SK-N-SH (cell line): ENCODE measurements around the gene SCYGR3. TPM values are rescaled to one million over a fixed set of nuclear protein-coding genes. Genes with fewer than 3 reads are reported as not detected.

Experiments used
- CTCF ChIA-PET: fragments of 300-600, 350-600 bp; formaldehyde crosslinking; extraction: SDS; loops from one replicate; lab custom pipeline; 2021; lab: Yijun Ruan, JAX
- POLR2A ChIA-PET: fragments of 350-600 bp; sonication (Branson Sonifier 250); formaldehyde crosslinking; extraction: SDS; loops from one replicate; lab custom pipeline; 2020; ENCODE audit warnings: antibody characterized with exemption, inconsistent platforms; lab: Yijun Ruan, JAX
- DNase-seq: peaks from one replicate; pipeline ENCODE4 v3.0.0; 2012
- H2AFZ ChIP-seq: fragments of 200-600 bp; sonication (generic); 2 replicates; pipeline ENCODE4 v1.8.1; 2016; ENCODE audit warnings: antibody characterized with exemption, mild to moderate bottlenecking, low read depth
- H3F3A ChIP-seq: fragments of 200-600 bp; sonication (generic); replicated peaks from 2 replicates; pipeline ENCODE3; 2016; ENCODE audit warnings: antibody characterized with exemption, mild to moderate bottlenecking; ENCODE audit not compliant: insufficient read depth
- H3K27ac ChIP-seq, 2 experiments: fragments of 200-500 bp in 1 of 2; fragments of 200-600 bp in 1 of 2; sonication (Bioruptor generic) in 1 of 2; sonication (generic), shearing (Covaris generic) in 1 of 2; 2 replicates each; pipeline versions ENCODE4 v1.5.1 to v1.6.1; 2014 to 2016; ENCODE audit warnings: low read depth in 2 of 2, inconsistent platforms in 1 of 2, low read length in 1 of 2, mild to moderate bottlenecking in 1 of 2, mixed read lengths in 1 of 2
- H3K27me3 ChIP-seq: fragments of 200-600 bp; sonication (generic), shearing (Covaris generic); 2 replicates; pipeline ENCODE4 v1.6.1; 2016; ENCODE audit warnings: mixed run types; ENCODE audit not compliant: insufficient read depth
- H3K36me3 ChIP-seq, 2 experiments: fragments of 200-500 bp in 1 of 2; fragments of 200-600 bp in 1 of 2; sonication (Bioruptor generic) in 1 of 2; sonication (generic) in 1 of 2; replicated peaks in 1 of 2; 2 replicates each; pipeline versions ENCODE3 to v1.5.1; 2014 to 2016; ENCODE audit warnings: low read length in 1 of 2, mild to moderate bottlenecking in 1 of 2; ENCODE audit not compliant: insufficient read depth in 2 of 2, control insufficient read depth in 1 of 2
- H3K4me1 ChIP-seq, 2 experiments: fragments of 200-500 bp in 1 of 2; fragments of 200-600 bp in 1 of 2; sonication (Bioruptor generic) in 1 of 2; sonication (generic), shearing (Covaris generic) in 1 of 2; 2 replicates each; pipeline versions ENCODE4 v1.5.1 to v1.6.1; 2014 to 2016; ENCODE audit warnings: low read depth in 1 of 2, low read length in 1 of 2, mixed run types in 1 of 2; ENCODE audit not compliant: insufficient read depth in 2 of 2, control insufficient read depth in 1 of 2
- H3K4me2 ChIP-seq: fragments of 200-600 bp; sonication (generic), shearing (Covaris generic); 2 replicates; pipeline ENCODE4 v1.6.1; 2017; ENCODE audit warnings: mixed run types
- H3K4me3 ChIP-seq, 2 experiments: fragments of 200-500 bp in 1 of 2; fragments of 200-600 bp in 1 of 2; sonication (Bioruptor generic) in 1 of 2; sonication (generic), shearing (Covaris generic) in 1 of 2; 2 replicates each; pipeline versions ENCODE4 v1.5.1 to v1.8.1; 2014 to 2016; ENCODE audit warnings: low read depth in 2 of 2, inconsistent platforms in 1 of 2, low read length in 1 of 2, mild to moderate bottlenecking in 1 of 2, mixed read lengths in 1 of 2, moderate library complexity in 1 of 2
- H3K79me2 ChIP-seq: fragments of 200-600 bp; sonication (generic); 2 replicates; pipeline ENCODE4 v1.8.1; 2017; ENCODE audit warnings: mild to moderate bottlenecking; ENCODE audit not compliant: insufficient read depth
- H3K9ac ChIP-seq: fragments of 200-600 bp; sonication (generic); 2 replicates; pipeline ENCODE4 v1.6.1; 2017; ENCODE audit warnings: mixed run types
- H3K9me2 ChIP-seq: fragments of 200-600 bp; sonication (generic); 2 replicates; pipeline ENCODE4 v1.6.1; 2017; ENCODE audit warnings: mixed run types
- H3K9me3 ChIP-seq: fragments of 200-600 bp; sonication (generic); 2 replicates; pipeline ENCODE4 v1.6.1; 2017; ENCODE audit warnings: mixed run types, mild to moderate bottlenecking, moderate library complexity
- H4K20me1 ChIP-seq: fragments of 200-600 bp; sonication (generic); 2 replicates; pipeline ENCODE4 v1.6.1; 2017; ENCODE audit warnings: mild to moderate bottlenecking, mixed run types; ENCODE audit not compliant: insufficient read depth
- CHD2 ChIP-seq: fragments of 150-350 bp; IDR thresholded peaks from 2 replicates; pipeline ENCODE4 v1.6.1; 2018; ENCODE audit warnings: low read length; ENCODE audit not compliant: partially characterized antibody
- EZH2phosphoT487 ChIP-seq: fragments of 200-600 bp; sonication (generic); IDR thresholded peaks from 2 replicates; pipeline ENCODE4 v1.6.1; 2017; ENCODE audit warnings: low read depth, mixed run types, mild to moderate bottlenecking, antibody characterized with exemption, moderate library complexity, borderline replicate concordance
- FOSL2 ChIP-seq: IDR thresholded peaks from 2 replicates; pipeline ENCODE4 v1.4.0; 2012; ENCODE audit warnings: low read depth, mild to moderate bottlenecking, moderate library complexity, borderline replicate concordance
- MEF2A ChIP-seq: IDR thresholded peaks from 2 replicates; pipeline ENCODE4 v1.4.0; 2012; ENCODE audit warnings: low read depth, borderline replicate concordance
- PBX3 ChIP-seq: IDR thresholded peaks from 2 replicates; pipeline ENCODE4; 2012
- RCOR1 ChIP-seq: fragments of 150-350 bp; IDR thresholded peaks from 2 replicates; pipeline ENCODE4 v1.6.1; 2017; ENCODE audit warnings: antibody characterized with exemption, low read length
- REST ChIP-seq: IDR thresholded peaks from 2 replicates; pipeline ENCODE4 v1.6.1; 2012; ENCODE audit warnings: mild to moderate bottlenecking, low read depth, low read length, moderate library complexity
- RFX5 ChIP-seq: IDR thresholded peaks from 2 replicates; pipeline ENCODE4 v1.6.1; 2012; ENCODE audit warnings: mild to moderate bottlenecking, improper control_type of control experiment, low read length
- SIN3A ChIP-seq: IDR thresholded peaks from 2 replicates; pipeline ENCODE4 v1.6.1; 2012; ENCODE audit warnings: low read depth, mild to moderate bottlenecking, low read length, moderate library complexity, borderline replicate concordance
- TCF12 ChIP-seq: IDR thresholded peaks from 2 replicates; pipeline ENCODE4 v1.4.0; 2012
- TEAD4 ChIP-seq: IDR thresholded peaks from 2 replicates; pipeline ENCODE4 v1.4.0; 2012; ENCODE audit warnings: mild to moderate bottlenecking, borderline replicate concordance; ENCODE audit not compliant: insufficient read depth
- YY1 ChIP-seq: IDR thresholded peaks from 2 replicates; pipeline ENCODE4 v1.4.0; 2012; ENCODE audit warnings: low read depth, mild to moderate bottlenecking
- ZBTB33 ChIP-seq: IDR thresholded peaks from 2 replicates; pipeline ENCODE4 v1.4.0; 2012; ENCODE audit warnings: low read depth, borderline replicate concordance
- WGBS: methylation state at CpG from one replicate; pipeline ENCODE4 v1.1.6; 2017; ENCODE audit warnings: low lambda C conversion rate; 5-methylcytosine and 5-hydroxymethylcytosine counted together
- polyA plus RNA-seq, 3 experiments: library from polyadenylated mRNA; depleted of rRNA; stranded (reverse); fragments of >200 nt; gene quantifications; 2 replicates each; pipeline ENCODE4 v1.2.3, GENCODE V29; 2012

SCYGR3 gene
- polyA plus RNA-seq, 1 of the 3 experiments (the other 2 are of a cell fraction): not detected

GRCh38 chr2:227642656-227643055, 28.0 kb upstream of the SCYGR3 start:
- H3K9me3 ChIP-seq: no peaks in the 10 kb centered on the region
- H2AFZ ChIP-seq: peak overlapping the region; percentile 66; the same call in 1 of the 2 replicates
- CTCF ChIA-PET: no interaction called here
- H4K20me1 ChIP-seq: no peaks in the 10 kb centered on the region
- H3K4me3 ChIP-seq: no peak overlapping the region
- no peak overlapping the region for H3K27ac ChIP-seq
- no peaks in the 10 kb centered on the region for H3F3A ChIP-seq
- H3K9ac ChIP-seq: no peak overlapping the region
- no peaks in the 10 kb centered on the region for H3K4me1 ChIP-seq
- H3K9me2 ChIP-seq: no peaks in the 10 kb centered on the region
- H3K79me2 ChIP-seq: no peaks in the 10 kb centered on the region
- DNase-seq: no peak
- TF ChIP-seq CHD2 (no peak), PBX3 (no peak), FOSL2 (no peak)
- no peaks in the 10 kb centered on the region for H3K36me3 ChIP-seq
- H3K27me3 ChIP-seq: no peaks in the 10 kb centered on the region
- no peak overlapping the region for H3K4me2 ChIP-seq
- POLR2A ChIA-PET: no interaction called here
- WGBS: 18% methylated on average over 2 of the region's 2 CpGs

- Histone ChIP-seq H3K4me2 (no peak overlapping the region), H3K79me2 (no peaks in the 10 kb centered on the region), H3K9me3 (no peaks in the 10 kb centered on the region), H3K9ac (no peak overlapping the region), H4K20me1 (no peaks in the 10 kb centered on the region), H3K27ac (no peak overlapping the region), H3K4me3 (no peak overlapping the region), H3K4me1 (peaks cover 0 to 5% of the 10 kb centered on the region in 2 experiments; a peak in 1 of 4 replicates), H2AFZ (no peak overlapping the region), H3F3A (no peaks in the 10 kb centered on the region)
- CTCF ChIA-PET: interaction anchor here (0.9 kb wide), 1 partner anchor 132 kb away, joined by 3 read pairs; no protein-coding TSS in a partner anchor
- POLR2A ChIA-PET: no interaction called here
- DNase-seq: no peak
- WGBS: 64% methylated on average over 3 of the region's 3 CpGs
- TF ChIP-seq YY1 (no peak), REST (no peak), CHD2 (no peak), ZBTB33 (no peak), TCF12 (no peak), PBX3 (no peak), RCOR1 (no peak), RFX5 (no peak), TEAD4 (no peak), SIN3A (no peak), MEF2A (no peak), EZH2phosphoT487 (no peak)
- TF ChIP-seq, all 33 proteins: peak for 0
- Histone ChIP-seq H3K36me3 (no peaks in the 10 kb centered on the region), H3K9me2 (no peaks in the 10 kb centered on the region), H3K27me3 (no peaks in the 10 kb centered on the region)
Observed at GRCh38 chr2:227634201-227634600, 19.6 kb upstream of the SCYGR3 start.
